Measurements from ENCODE around the gene PRDM11. TPM values are rescaled to one million over a fixed set of nuclear protein-coding genes. Genes with fewer than 3 reads are reported as not detected.

PRDM11 gene
- total RNA-seq, 1 donor from 2014 or later = 13.1 TPM

- DNase-seq (ENCODE audit: low read depth, low spot score) = no peak
- no peaks in the 10 kb centered on the region for H3K9me3 Mint-ChIP-seq
Measured at GRCh38 chr11:45216031-45216430, 69.6 kb downstream of the PRDM11 start.

DNA sequence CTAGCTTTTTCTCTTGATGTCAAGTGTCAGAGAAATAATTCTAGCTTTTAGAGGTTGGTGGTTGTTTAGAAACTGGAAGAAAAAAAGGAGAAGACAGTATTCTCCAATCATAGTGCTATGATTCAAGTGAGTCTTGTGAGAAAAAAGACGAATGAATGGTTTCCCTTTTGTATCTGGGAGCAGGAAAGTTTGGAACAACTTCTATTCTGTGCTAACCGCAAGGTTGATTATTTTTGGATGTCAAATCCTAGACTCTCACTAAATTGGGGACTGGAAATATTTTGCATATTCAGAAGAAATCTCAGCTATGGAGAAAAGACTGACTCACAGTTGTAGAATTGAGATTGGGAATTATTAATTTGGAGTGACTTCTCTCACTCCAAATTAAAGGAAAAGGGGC lies 70.5 kb downstream of the PRDM11 start:
- Mint-ChIP-seq H3K4me1 (no peaks in the 10 kb centered on the region), H3K27ac (ENCODE audit: unreplicated experiment) (no peak overlapping the region), H3K36me3 (ENCODE audit: low read depth) (peaks cover 5% of the 10 kb centered on the region), H3K4me3 (no peak overlapping the region), H3K9me3 (no peaks in the 10 kb centered on the region), H3K27me3 (ENCODE audit: low read depth) (no peaks in the 10 kb centered on the region)
- no peak for TF ChIP-seq CTCF (conservative IDR thresholded peaks at IDR 0.05)
- DNase-seq (ENCODE audit: low read depth, low spot score) = no peak

More at GRCh38 chr11:45216031-45216430, 69.6 kb downstream of the PRDM11 start:
- Mint-ChIP-seq H3K27ac (ENCODE audit: unreplicated experiment) (no peak overlapping the region), H3K36me3 (ENCODE audit: low read depth) (peaks cover 2% of the 10 kb centered on the region), H3K27me3 (ENCODE audit: low read depth) (no peaks in the 10 kb centered on the region), H3K4me3 (no peak overlapping the region), H3K4me1 (no peaks in the 10 kb centered on the region)
- TF ChIP-seq CTCF (conservative IDR thresholded peaks at IDR 0.05) = no peak

DNA sequence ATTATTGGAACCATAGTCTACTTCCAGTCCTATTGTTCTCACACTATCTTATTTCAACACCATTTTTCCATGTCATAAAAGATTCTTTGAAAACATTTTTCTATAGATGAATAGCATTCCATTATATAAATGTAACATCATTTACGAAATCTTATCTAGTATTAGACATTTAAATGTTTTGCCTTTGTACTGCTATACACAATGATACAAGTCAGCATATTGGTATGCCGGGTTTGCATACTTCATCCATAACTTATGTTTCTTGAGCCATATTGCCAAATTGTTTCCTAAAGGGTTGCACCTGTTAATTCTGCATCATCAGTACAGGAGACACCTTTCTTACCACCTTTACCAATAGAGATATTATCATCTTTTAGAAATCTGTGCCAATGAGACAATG lies 71.6 kb downstream of the PRDM11 start:
- Mint-ChIP-seq H3K4me3 (no peak overlapping the region), H3K36me3 (ENCODE audit: low read depth) (peaks cover 7% of the 10 kb centered on the region), H3K9me3 (no peaks in the 10 kb centered on the region), H3K4me1 (no peaks in the 10 kb centered on the region), H3K27me3 (ENCODE audit: low read depth) (no peaks in the 10 kb centered on the region), H3K27ac (ENCODE audit: unreplicated experiment) (no peak overlapping the region)
- TF ChIP-seq CTCF (conservative IDR thresholded peaks at IDR 0.05) = no peak
- no peak for DNase-seq (ENCODE audit: low read depth, low spot score)

DNA sequence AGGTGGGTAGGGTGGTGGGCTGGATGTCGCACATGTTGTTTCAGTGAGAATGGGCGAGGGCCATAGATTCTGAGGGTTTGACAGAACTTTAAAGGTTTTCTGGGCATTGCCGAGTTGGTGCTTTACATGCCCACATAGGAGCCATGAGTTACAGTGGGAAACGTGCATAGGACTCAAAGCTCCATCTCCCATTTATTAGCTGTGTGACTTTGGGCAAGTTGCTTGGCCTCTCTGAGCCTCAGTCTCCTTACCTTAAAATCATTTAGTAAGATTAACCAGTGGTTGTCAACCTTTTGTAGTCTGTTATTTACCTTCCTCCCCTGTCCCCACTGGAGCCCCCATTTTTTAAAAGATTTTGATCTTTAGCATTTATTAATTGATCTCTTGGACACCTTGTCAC lies 72.3 kb downstream of the PRDM11 start:
- Mint-ChIP-seq H3K9me3 (no peaks in the 10 kb centered on the region), H3K27ac (ENCODE audit: unreplicated experiment) (no peak overlapping the region), H3K36me3 (ENCODE audit: low read depth) (peaks cover 9% of the 10 kb centered on the region), H3K4me3 (no peak overlapping the region), H3K27me3 (ENCODE audit: low read depth) (no peaks in the 10 kb centered on the region), H3K4me1 (no peaks in the 10 kb centered on the region)
- DNase-seq (ENCODE audit: low read depth, low spot score) = no peak
- no peak for TF ChIP-seq CTCF (conservative IDR thresholded peaks at IDR 0.05)

DNA sequence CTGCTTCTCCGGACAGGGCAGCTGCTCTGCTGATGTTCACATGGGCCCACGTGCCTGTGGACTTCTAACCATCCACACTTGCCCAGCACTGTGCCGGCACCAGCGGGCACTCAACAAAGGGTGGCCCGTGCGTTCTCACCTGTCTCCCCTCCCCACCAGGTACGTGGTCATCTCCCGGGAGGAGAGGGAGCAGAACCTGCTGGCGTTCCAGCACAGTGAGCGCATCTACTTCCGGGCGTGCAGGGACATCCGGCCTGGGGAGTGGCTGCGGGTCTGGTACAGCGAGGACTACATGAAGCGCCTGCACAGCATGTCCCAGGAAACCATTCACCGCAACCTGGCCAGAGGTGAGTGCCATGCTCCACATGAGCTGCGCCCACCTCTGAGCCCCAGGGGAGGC lies 73.0 kb downstream of the PRDM11 start:
- H3K36me3 Mint-ChIP-seq (ENCODE audit: low read depth) = peaks cover 14% of the 10 kb centered on the region
- no peaks in the 10 kb centered on the region for H3K4me1 Mint-ChIP-seq
- no peaks in the 10 kb centered on the region for H3K27me3 Mint-ChIP-seq (ENCODE audit: low read depth)
- H3K9me3 Mint-ChIP-seq = no peaks in the 10 kb centered on the region
- no peak overlapping the region for H3K4me3 Mint-ChIP-seq
- no peak for TF ChIP-seq CTCF (conservative IDR thresholded peaks at IDR 0.05)
- no peak overlapping the region for H3K27ac Mint-ChIP-seq (ENCODE audit: unreplicated experiment)
- no peak for DNase-seq (ENCODE audit: low read depth, low spot score)

DNA sequence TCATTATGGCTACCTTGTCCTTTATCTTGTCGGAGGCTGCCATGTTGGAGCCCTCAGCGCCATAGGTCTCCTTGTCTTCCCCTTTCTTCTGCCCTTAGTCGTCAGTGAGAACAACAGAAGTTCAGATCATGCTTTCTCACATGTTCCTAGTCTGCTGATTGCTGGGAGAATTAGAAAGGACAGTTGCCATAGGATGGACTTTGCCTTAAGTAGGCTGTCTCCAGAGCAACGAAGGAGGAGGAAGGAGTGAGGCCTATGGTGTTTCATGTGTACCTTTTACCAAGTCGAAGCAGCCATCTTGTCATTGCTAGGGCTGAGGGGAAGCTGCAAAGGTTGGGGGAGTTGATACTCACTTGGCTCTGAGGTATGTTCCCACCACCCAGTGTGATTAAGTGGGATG lies 77.1 kb downstream of the PRDM11 start:
- no peaks in the 10 kb centered on the region for H3K9me3 Mint-ChIP-seq
- no peaks in the 10 kb centered on the region for H3K27me3 Mint-ChIP-seq (ENCODE audit: low read depth)
- H3K4me3 Mint-ChIP-seq = no peak overlapping the region
- H3K36me3 Mint-ChIP-seq (ENCODE audit: low read depth) = peaks cover 35% of the 10 kb centered on the region
- no peak overlapping the region for H3K27ac Mint-ChIP-seq (ENCODE audit: unreplicated experiment)
- DNase-seq (ENCODE audit: low read depth, low spot score) = no peak
- TF ChIP-seq CTCF (conservative IDR thresholded peaks at IDR 0.05) = no peak
- no peaks in the 10 kb centered on the region for H3K4me1 Mint-ChIP-seq

All from neural crest cell (in vitro differentiated cells).